Mesenchymal stem cell (in vitro differentiated cells and primary cell): ENCODE results near the gene ZFHX3.

ENCODE experiments used
- DNase-seq: peaks from one replicate; pipeline ENCODE4 v3.0.0-alpha.2; 2013
- H2AFZ ChIP-seq: one replicate; pipeline ENCODE4 v1.6.1; 2013; ENCODE audit warnings: low read depth, mild to moderate bottlenecking, control low read depth, inconsistent platforms, low read length, moderate library complexity
- H2AK5ac ChIP-seq: 2 replicates; pipeline ENCODE4 v1.6.1; 2013; ENCODE audit warnings: low read length, moderate library complexity, mild to moderate bottlenecking, inconsistent platforms; ENCODE audit not compliant: severe bottlenecking
- H2BK120ac ChIP-seq: one replicate; pipeline ENCODE4 v1.6.1; 2013; ENCODE audit warnings: low read depth, mild to moderate bottlenecking, inconsistent platforms, low read length, moderate library complexity
- H2BK12ac ChIP-seq, 2 experiments: one replicate each; pipeline ENCODE4 v1.6.1; 2013; ENCODE audit warnings: inconsistent platforms in 2 of 2, low read length in 2 of 2, mild to moderate bottlenecking in 2 of 2, moderate library complexity in 2 of 2, control low read depth in 1 of 2
- H2BK15ac ChIP-seq: one replicate; pipeline ENCODE4 v1.6.1; 2013; ENCODE audit warnings: mild to moderate bottlenecking, low read depth, inconsistent platforms; ENCODE audit not compliant: poor library complexity, severe bottlenecking
- H2BK5ac ChIP-seq: 2 replicates; pipeline ENCODE4 v1.6.1; 2013; ENCODE audit warnings: low read depth, mild to moderate bottlenecking, low read length, control low read depth, inconsistent platforms; ENCODE audit not compliant: poor library complexity, severe bottlenecking
- H3K14ac ChIP-seq, 2 experiments: one replicate each; pipeline ENCODE4 v1.6.1; 2013; ENCODE audit warnings: inconsistent platforms in 2 of 2, low read length in 2 of 2, control low read depth in 1 of 2, mild to moderate bottlenecking in 1 of 2, moderate library complexity in 1 of 2
- H3K18ac ChIP-seq, 2 experiments: one replicate each; pipeline ENCODE4 v1.6.1; 2013; ENCODE audit warnings: inconsistent platforms in 2 of 2, low read length in 2 of 2, control low read depth in 1 of 2, low read depth in 1 of 2, mild to moderate bottlenecking in 1 of 2
- H3K23ac ChIP-seq, 2 experiments: one replicate each; pipeline ENCODE4 v1.6.1; 2013; ENCODE audit warnings: inconsistent platforms in 2 of 2, low read length in 2 of 2, mild to moderate bottlenecking in 2 of 2, moderate library complexity in 2 of 2, control low read depth in 1 of 2
- H3K27ac ChIP-seq: 2 replicates; pipeline ENCODE4 v1.5.1; 2013; ENCODE audit warnings: mild to moderate bottlenecking, moderate library complexity, low read length, control low read depth, inconsistent platforms; ENCODE audit not compliant: poor library complexity, severe bottlenecking
- H3K27me3 ChIP-seq, 2 experiments: 2 replicates each; pipeline versions ENCODE4 v1.6.1 to v1.7.0; 2013; ENCODE audit warnings: low read length in 2 of 2, mild to moderate bottlenecking in 2 of 2, moderate library complexity in 2 of 2, control low read depth in 1 of 2, inconsistent platforms in 1 of 2; ENCODE audit not compliant: control insufficient read depth in 1 of 2, insufficient read depth in 1 of 2
- H3K36me3 ChIP-seq, 2 experiments: 2 replicates each; pipeline versions ENCODE4 v1.6.1 to v1.7.0; 2013; ENCODE audit warnings: low read length in 2 of 2, control low read depth in 1 of 2, inconsistent platforms in 1 of 2, low read depth in 1 of 2, mild to moderate bottlenecking in 1 of 2; ENCODE audit not compliant: insufficient read depth in 2 of 2, control insufficient read depth in 1 of 2
- H3K4ac ChIP-seq, 2 experiments: one replicate each; pipeline ENCODE4 v1.6.1; 2013; ENCODE audit warnings: inconsistent platforms in 2 of 2, low read length in 2 of 2, mild to moderate bottlenecking in 2 of 2, moderate library complexity in 2 of 2, control low read depth in 1 of 2, low read depth in 1 of 2
- H3K4me1 ChIP-seq: 2 replicates; pipeline ENCODE4 v1.6.1; 2013; ENCODE audit warnings: low read depth, low read length, control low read depth; ENCODE audit not compliant: control insufficient read depth, insufficient read depth
- H3K4me2 ChIP-seq: 2 replicates; pipeline ENCODE4 v1.6.1; 2013; ENCODE audit warnings: low read length, mild to moderate bottlenecking, inconsistent platforms; ENCODE audit not compliant: poor library complexity, severe bottlenecking
- H3K4me3 ChIP-seq, 2 experiments: 2 replicates each; pipeline versions ENCODE4 v1.5.1 to v1.7.0; 2013; ENCODE audit warnings: low read length in 2 of 2, mild to moderate bottlenecking in 2 of 2, control low read depth in 1 of 2, low read depth in 1 of 2; ENCODE audit not compliant: insufficient read depth in 1 of 2
- H3K79me1 ChIP-seq: replicated peaks from 2 replicates; pipeline ENCODE4 v1.6.1; 2013; ENCODE audit warnings: mild to moderate bottlenecking, control low read depth, low read length, inconsistent platforms; ENCODE audit not compliant: poor library complexity, severe bottlenecking
- H3K9ac ChIP-seq: 2 replicates; pipeline ENCODE4 v1.7.0; 2013; ENCODE audit warnings: mild to moderate bottlenecking, low read length, moderate library complexity
- H3K9me3 ChIP-seq: 2 replicates; pipeline ENCODE4 v1.7.0; 2013; ENCODE audit warnings: mild to moderate bottlenecking, low read length; ENCODE audit not compliant: control insufficient read depth
- H4K8ac ChIP-seq: one replicate; pipeline ENCODE4 v1.6.1; 2013; ENCODE audit warnings: inconsistent platforms, mild to moderate bottlenecking, low read length, moderate library complexity
- H4K91ac ChIP-seq: one replicate; pipeline ENCODE4 v1.6.1; 2013; ENCODE audit warnings: mild to moderate bottlenecking, low read length, inconsistent platforms
- WGBS: methylation state at CpG from one replicate; pipeline ENCODE4 v1.1.7; 2013; ENCODE audit warnings: mixed read lengths; 5-methylcytosine and 5-hydroxymethylcytosine counted together

The ZFHX3 gene

GRCh38 chr16:72785886-72786285, 262.0 kb downstream of the ZFHX3 start:
- Histone ChIP-seq H3K9ac (peak overlapping the region; percentile 95), H3K23ac (no peak overlapping the region), H3K27me3 (no peaks in the 10 kb centered on the region), H3K4ac (no peak overlapping the region), H4K8ac (no peak overlapping the region), H2BK12ac (no peak overlapping the region), H3K4me1 (peaks cover 9% of the 10 kb centered on the region), H2AFZ (no peak overlapping the region), H2AK5ac (no peak overlapping the region), H4K91ac (no peak overlapping the region), H2BK15ac (no peak overlapping the region), H2BK5ac (no peak overlapping the region), H3K4me3 (peak overlapping the region in 1 of 2 experiments; percentile 77), H3K27ac (no peak overlapping the region), H3K36me3 (peaks cover 10 to 22% of the 10 kb centered on the region in 2 experiments), H3K4me2 (no peak overlapping the region), H3K9me3 (no peaks in the 10 kb centered on the region), H3K79me1 (peaks cover 1% of the 10 kb centered on the region), H2BK120ac (no peak overlapping the region), H3K18ac (no peak overlapping the region), H3K14ac (no peak overlapping the region)
- 90% methylated on average over 3 of the region's 3 CpGs for WGBS
- DNase-seq = peak; percentile 49

- peak; percentile 1 for DNase-seq
- Histone ChIP-seq H2BK120ac (no peak overlapping the region), H2BK15ac (no peak overlapping the region), H3K23ac (no peak overlapping the region), H3K4me3 (peak overlapping the region in 1 of 2 experiments; percentile 26), H2AK5ac (no peak overlapping the region), H3K4me2 (no peak overlapping the region), H3K18ac (no peak overlapping the region), H3K9me3 (no peaks in the 10 kb centered on the region), H3K9ac (peak overlapping the region; percentile 95), H4K8ac (no peak overlapping the region), H3K4ac (no peak overlapping the region), H3K14ac (no peak overlapping the region), H3K36me3 (peaks cover 10 to 16% of the 10 kb centered on the region in 2 experiments), H3K27ac (no peak overlapping the region), H3K4me1 (peaks cover 9% of the 10 kb centered on the region), H3K79me1 (peaks cover 1% of the 10 kb centered on the region), H2BK12ac (no peak overlapping the region), H2BK5ac (no peak overlapping the region), H4K91ac (no peak overlapping the region), H3K27me3 (no peaks in the 10 kb centered on the region), H2AFZ (no peak overlapping the region)
- 100% methylated on average over 2 of the region's 2 CpGs for WGBS
Measured at GRCh38 chr16:72785171-72785570, 262.8 kb downstream of the ZFHX3 start.

GRCh38 chr16:72783716-72784318, 264.1 kb downstream of the ZFHX3 start:
- H2BK15ac ChIP-seq = no peak overlapping the region
- H3K4ac ChIP-seq = no peak overlapping the region
- H3K27me3 ChIP-seq = no peaks in the 10 kb centered on the region
- no peak overlapping the region for H4K8ac ChIP-seq
- peaks cover 9% of the 10 kb centered on the region for H3K4me1 ChIP-seq
- peak; percentile 50 for DNase-seq
- no peak overlapping the region for H4K91ac ChIP-seq
- H3K9me3 ChIP-seq = no peaks in the 10 kb centered on the region
- peaks cover 5 to 10% of the 10 kb centered on the region in 2 experiments for H3K36me3 ChIP-seq
- WGBS = 94% methylated on average over 2 of the region's 4 CpGs
- no peak overlapping the region for H2BK120ac ChIP-seq
- no peak overlapping the region for H2BK5ac ChIP-seq
- H2AK5ac ChIP-seq = no peak overlapping the region
- no peak overlapping the region for H2AFZ ChIP-seq
- H3K4me3 ChIP-seq = no peak overlapping the region
- H2BK12ac ChIP-seq = no peak overlapping the region
- no peak overlapping the region for H3K18ac ChIP-seq
- no peak overlapping the region for H3K9ac ChIP-seq
- no peak overlapping the region for H3K4me2 ChIP-seq
- no peak overlapping the region for H3K23ac ChIP-seq
- no peaks in the 10 kb centered on the region for H3K79me1 ChIP-seq
- no peak overlapping the region for H3K27ac ChIP-seq
- H3K14ac ChIP-seq = no peak overlapping the region

GRCh38 chr16:72769876-72770275, 278.1 kb downstream of the ZFHX3 start:
- Histone ChIP-seq H4K91ac (no peak overlapping the region), H3K14ac (no peak overlapping the region), H3K36me3 (no peaks in the 10 kb centered on the region), H2AK5ac (no peak overlapping the region), H4K8ac (no peak overlapping the region), H2BK12ac (no peak overlapping the region), H2BK15ac (no peak overlapping the region), H3K4ac (no peak overlapping the region), H3K9ac (no peak overlapping the region), H3K18ac (no peak overlapping the region), H2BK120ac (no peak overlapping the region), H3K4me2 (no peak overlapping the region), H3K27me3 (no peaks in the 10 kb centered on the region), H2BK5ac (no peak overlapping the region), H2AFZ (no peak overlapping the region), H3K79me1 (no peaks in the 10 kb centered on the region), H3K4me1 (no peaks in the 10 kb centered on the region), H3K23ac (no peak overlapping the region), H3K27ac (no peak overlapping the region), H3K9me3 (peaks cover 10% of the 10 kb centered on the region), H3K4me3 (no peak overlapping the region)
- no CpG with 5 or more reads among the region's 1 CpG for WGBS
- DNase-seq = peak; percentile 13
